ENCODE data around the gene PICALM. TPM values are rescaled to one million over a fixed set of nuclear protein-coding genes. Genes with fewer than 3 reads are reported as not detected.

Gene PICALM
- total and polyA plus RNA-seq, 4 donors: 19.3 to 317 (median 108) TPM

DNA sequence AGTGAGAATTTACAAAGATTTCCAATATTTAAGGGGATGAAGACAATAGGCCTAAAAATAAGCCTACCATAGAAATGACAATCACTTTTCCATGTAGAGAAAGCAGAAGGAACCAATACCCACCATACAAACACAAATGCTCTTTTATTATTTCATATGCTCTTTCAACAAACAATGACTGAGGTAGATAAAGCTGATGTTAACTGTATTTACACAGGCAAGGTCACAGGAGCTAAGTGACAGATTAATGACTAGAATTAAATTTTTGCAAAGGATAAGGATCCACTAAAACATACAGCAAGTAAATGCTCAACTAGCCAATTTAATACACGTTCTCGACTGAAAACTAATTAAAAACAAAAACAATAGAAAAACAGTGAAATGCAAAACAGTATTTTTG is 34.2 kb downstream of the PICALM start (continued):
- TF ChIP-seq, protein P1, sequence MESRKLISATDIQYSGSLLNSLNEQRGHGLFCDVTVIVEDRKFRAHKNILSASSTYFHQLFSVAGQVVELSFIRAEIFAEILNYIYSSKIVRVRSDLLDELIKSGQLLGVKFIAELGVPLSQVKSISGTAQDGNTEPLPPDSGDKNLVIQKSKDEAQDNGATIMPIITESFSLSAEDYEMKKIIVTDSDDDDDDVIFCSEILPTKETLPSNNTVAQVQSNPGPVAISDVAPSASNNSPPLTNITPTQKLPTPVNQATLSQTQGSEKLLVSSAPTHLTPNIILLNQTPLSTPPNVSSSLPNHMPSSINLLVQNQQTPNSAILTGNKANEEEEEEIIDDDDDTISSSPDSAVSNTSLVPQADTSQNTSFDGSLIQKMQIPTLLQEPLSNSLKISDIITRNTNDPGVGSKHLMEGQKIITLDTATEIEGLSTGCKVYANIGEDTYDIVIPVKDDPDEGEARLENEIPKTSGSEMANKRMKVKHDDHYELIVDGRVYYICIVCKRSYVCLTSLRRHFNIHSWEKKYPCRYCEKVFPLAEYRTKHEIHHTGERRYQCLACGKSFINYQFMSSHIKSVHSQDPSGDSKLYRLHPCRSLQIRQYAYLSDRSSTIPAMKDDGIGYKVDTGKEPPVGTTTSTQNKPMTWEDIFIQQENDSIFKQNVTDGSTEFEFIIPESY (IDR thresholded peaks at IDR 0.05): no peak
- no peak for TF ChIP-seq JUND (IDR thresholded peaks at IDR 0.05)

DNA sequence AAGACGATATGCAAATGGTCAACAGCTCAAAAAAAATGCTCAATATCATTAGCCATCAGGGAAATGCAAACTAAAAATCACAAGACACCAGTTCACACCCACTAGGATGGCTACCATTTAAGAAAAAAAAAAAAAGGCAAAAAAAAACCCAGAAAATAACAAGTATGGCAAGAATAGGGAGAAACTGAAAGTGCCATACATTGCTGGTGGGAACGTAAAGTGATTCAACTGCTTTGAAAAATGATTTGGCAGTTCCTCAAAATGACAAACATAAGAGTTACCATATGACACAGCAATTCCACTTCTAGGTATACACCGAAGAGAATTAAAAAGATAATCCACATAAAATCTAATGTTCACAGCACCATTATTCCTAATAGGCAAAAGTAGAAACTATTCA is 47.5 kb downstream of the PICALM start:
- TF ChIP-seq, protein P2, sequence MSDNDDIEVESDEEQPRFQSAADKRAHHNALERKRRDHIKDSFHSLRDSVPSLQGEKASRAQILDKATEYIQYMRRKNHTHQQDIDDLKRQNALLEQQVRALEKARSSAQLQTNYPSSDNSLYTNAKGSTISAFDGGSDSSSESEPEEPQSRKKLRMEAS (IDR thresholded peaks at IDR 0.05): no peak
- no peak for TF ChIP-seq JUND (IDR thresholded peaks at IDR 0.05)
- TF ChIP-seq, protein P3, sequence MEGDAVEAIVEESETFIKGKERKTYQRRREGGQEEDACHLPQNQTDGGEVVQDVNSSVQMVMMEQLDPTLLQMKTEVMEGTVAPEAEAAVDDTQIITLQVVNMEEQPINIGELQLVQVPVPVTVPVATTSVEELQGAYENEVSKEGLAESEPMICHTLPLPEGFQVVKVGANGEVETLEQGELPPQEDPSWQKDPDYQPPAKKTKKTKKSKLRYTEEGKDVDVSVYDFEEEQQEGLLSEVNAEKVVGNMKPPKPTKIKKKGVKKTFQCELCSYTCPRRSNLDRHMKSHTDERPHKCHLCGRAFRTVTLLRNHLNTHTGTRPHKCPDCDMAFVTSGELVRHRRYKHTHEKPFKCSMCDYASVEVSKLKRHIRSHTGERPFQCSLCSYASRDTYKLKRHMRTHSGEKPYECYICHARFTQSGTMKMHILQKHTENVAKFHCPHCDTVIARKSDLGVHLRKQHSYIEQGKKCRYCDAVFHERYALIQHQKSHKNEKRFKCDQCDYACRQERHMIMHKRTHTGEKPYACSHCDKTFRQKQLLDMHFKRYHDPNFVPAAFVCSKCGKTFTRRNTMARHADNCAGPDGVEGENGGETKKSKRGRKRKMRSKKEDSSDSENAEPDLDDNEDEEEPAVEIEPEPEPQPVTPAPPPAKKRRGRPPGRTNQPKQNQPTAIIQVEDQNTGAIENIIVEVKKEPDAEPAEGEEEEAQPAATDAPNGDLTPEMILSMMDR (IDR thresholded peaks at IDR 0.05; ENCODE audit: low read depth, low read length, missing input control): no peak
- no peak for TF ChIP-seq FOXA1 (IDR thresholded peaks at IDR 0.05)
- no peak for TF ChIP-seq HNF4G (IDR thresholded peaks at IDR 0.05)
- TF ChIP-seq, protein P4, sequence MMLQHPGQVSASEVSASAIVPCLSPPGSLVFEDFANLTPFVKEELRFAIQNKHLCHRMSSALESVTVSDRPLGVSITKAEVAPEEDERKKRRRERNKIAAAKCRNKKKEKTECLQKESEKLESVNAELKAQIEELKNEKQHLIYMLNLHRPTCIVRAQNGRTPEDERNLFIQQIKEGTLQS (IDR thresholded peaks at IDR 0.05): no peak
- no peak for TF ChIP-seq RAD21 (IDR thresholded peaks at IDR 0.05)
- no peak for TF ChIP-seq NR2F2 (IDR thresholded peaks at IDR 0.05)
- no peak for TF ChIP-seq YY1 (IDR thresholded peaks at IDR 0.05)
- TF ChIP-seq HNF4A (conservative IDR thresholded peaks at IDR 0.05): no peak
- TF ChIP-seq SP1 (IDR thresholded peaks at IDR 0.05): no peak
- TF ChIP-seq, protein P1 (IDR thresholded peaks at IDR 0.05): no peak
- no peak for TF ChIP-seq FOXA2 (IDR thresholded peaks at IDR 0.05)
- no peak for TF ChIP-seq TAF1 (conservative IDR thresholded peaks at IDR 0.05)
- TF ChIP-seq EGR1 (IDR thresholded peaks at IDR 0.05; ENCODE audit: low read depth in 2 of 2): no peak
- TF ChIP-seq RXRA (IDR thresholded peaks at IDR 0.05): no peak
- TF ChIP-seq, protein P5, sequence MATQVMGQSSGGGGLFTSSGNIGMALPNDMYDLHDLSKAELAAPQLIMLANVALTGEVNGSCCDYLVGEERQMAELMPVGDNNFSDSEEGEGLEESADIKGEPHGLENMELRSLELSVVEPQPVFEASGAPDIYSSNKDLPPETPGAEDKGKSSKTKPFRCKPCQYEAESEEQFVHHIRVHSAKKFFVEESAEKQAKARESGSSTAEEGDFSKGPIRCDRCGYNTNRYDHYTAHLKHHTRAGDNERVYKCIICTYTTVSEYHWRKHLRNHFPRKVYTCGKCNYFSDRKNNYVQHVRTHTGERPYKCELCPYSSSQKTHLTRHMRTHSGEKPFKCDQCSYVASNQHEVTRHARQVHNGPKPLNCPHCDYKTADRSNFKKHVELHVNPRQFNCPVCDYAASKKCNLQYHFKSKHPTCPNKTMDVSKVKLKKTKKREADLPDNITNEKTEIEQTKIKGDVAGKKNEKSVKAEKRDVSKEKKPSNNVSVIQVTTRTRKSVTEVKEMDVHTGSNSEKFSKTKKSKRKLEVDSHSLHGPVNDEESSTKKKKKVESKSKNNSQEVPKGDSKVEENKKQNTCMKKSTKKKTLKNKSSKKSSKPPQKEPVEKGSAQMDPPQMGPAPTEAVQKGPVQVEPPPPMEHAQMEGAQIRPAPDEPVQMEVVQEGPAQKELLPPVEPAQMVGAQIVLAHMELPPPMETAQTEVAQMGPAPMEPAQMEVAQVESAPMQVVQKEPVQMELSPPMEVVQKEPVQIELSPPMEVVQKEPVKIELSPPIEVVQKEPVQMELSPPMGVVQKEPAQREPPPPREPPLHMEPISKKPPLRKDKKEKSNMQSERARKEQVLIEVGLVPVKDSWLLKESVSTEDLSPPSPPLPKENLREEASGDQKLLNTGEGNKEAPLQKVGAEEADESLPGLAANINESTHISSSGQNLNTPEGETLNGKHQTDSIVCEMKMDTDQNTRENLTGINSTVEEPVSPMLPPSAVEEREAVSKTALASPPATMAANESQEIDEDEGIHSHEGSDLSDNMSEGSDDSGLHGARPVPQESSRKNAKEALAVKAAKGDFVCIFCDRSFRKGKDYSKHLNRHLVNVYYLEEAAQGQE (IDR thresholded peaks at IDR 0.05): no peak
- TF ChIP-seq GABPA (IDR thresholded peaks at IDR 0.05 in 1 of 2, conservative IDR thresholded peaks at IDR 0.05 in 1 of 2): no peak
- WGBS: 88% methylated on average over 3 of the region's 3 CpGs
- Histone ChIP-seq H3K36me3 (ENCODE audit: control insufficient read depth in 4 of 4, insufficient read depth in 3 of 4, low read depth in 1 of 4, low read length in 3 of 4) (peaks cover 3 to 44% (median 27%) of the 10 kb centered on the region in 4 donors), H3K27me3 (ENCODE audit: control insufficient read depth in 4 of 4, insufficient read depth in 4 of 4, low read length in 3 of 4) (no peaks in the 10 kb centered on the region), H3K9ac (ENCODE audit: low read depth in 1 of 2, low read length in 2 of 2) (no peak overlapping the region), H3K27ac (ENCODE audit: low read depth in 1 of 2, low read length in 2 of 2) (no peak overlapping the region), H3K4me3 (ENCODE audit: low read depth in 1 of 3, low read length in 3 of 3) (no peak overlapping the region), H3K9me3 (ENCODE audit: control insufficient read depth in 4 of 4, low read length in 3 of 4) (no peaks in the 10 kb centered on the region), H3K4me1 (ENCODE audit: control insufficient read depth in 4 of 4, insufficient read depth in 4 of 4, low read length in 3 of 4) (no peaks in the 10 kb centered on the region)
- DNase-seq (ENCODE audit: low spot score): no peak

Measured in liver (tissue), 9 donors.